K562 (cell line): ENCODE measurements around the gene ZNF318. TPM values are rescaled to one million over a fixed set of nuclear protein-coding genes. Genes with fewer than 3 reads are reported as not detected.

Experiments
- ATAC-seq: fragments of 200-7000 bp; cut with Tn5 transposase; 3 replicates; pipeline ENCODE4 v1.9.1; 2020; ENCODE audit warnings: moderate library complexity
- BruUV-seq: library from RNA; stranded (reverse); fragments of 400-500 nt; replicated peaks from 2 replicates; lab custom pipeline; 2021; lab: Mats Ljungman, UMichigan
- CTCF ChIA-PET: fragments of 300-600 bp; formaldehyde crosslinking; extraction: SDS; loops from one replicate; lab custom pipeline; 2021; ENCODE audit warnings: low intra/inter-chr PET ratio; lab: Yijun Ruan, JAX
- POLR2A ChIA-PET: fragments of 300-600, 350-650 bp; sonication (Branson Sonifier 250); formaldehyde crosslinking; extraction: SDS; loops from one replicate; lab custom pipeline; 2021; ENCODE audit warnings: antibody characterized with exemption, inconsistent platforms; lab: Yijun Ruan, JAX
- DNase-seq, 4 experiments: peaks; one replicate each; pipeline versions ENCODE4 v3.0.0 to v3.0.0-alpha.2; 2011 to 2018; ENCODE audit warnings: low spot score in 3 of 4, mixed read lengths in 3 of 4; ENCODE audit errors: extremely low read depth in 1 of 4
- FAIRE-seq: peaks from 2 replicates; lab custom pipeline; 2011; peaks lifted over from hg19 to GRCh38; lab: Jason Lieb, UNC
- H2AFZ ChIP-seq: 2 replicates; pipeline ENCODE4 v1.6.0; 2011; ENCODE audit warnings: low read depth, low read length, control low read depth, inconsistent platforms
- H3K27ac ChIP-seq: fragments of 200-600 bp; 3 replicates; pipeline ENCODE4 v1.8.0; 2011; ENCODE audit warnings: low read depth, mild to moderate bottlenecking, control low read depth, inconsistent platforms, low read length, moderate library complexity, mixed read lengths; ENCODE audit errors: extremely low read depth
- H3K27me3 ChIP-seq, 2 experiments: fragments of 300-600 bp in 1 of 2; 2 replicates in 1 of 2; 3 replicates in 1 of 2; pipeline versions ENCODE4 v1.6.0 to v1.8.0; 2011; ENCODE audit warnings: inconsistent platforms in 2 of 2, low read length in 2 of 2, mild to moderate bottlenecking in 1 of 2, mixed read lengths in 1 of 2, moderate library complexity in 1 of 2; ENCODE audit not compliant: control insufficient read depth in 2 of 2, insufficient read depth in 2 of 2
- H3K36me3 ChIP-seq: fragments of 300-600 bp; 3 replicates; pipeline ENCODE4 v1.8.0; 2011; ENCODE audit warnings: mild to moderate bottlenecking, low read length, inconsistent platforms; ENCODE audit not compliant: control insufficient read depth, insufficient read depth
- H3K4me1 ChIP-seq, 2 experiments: fragments of 200-600 bp in 1 of 2; replicated peaks in 1 of 2; 2 replicates in 1 of 2; 3 replicates in 1 of 2; pipeline versions ENCODE4 v1.5.1 to v1.8.0; 2011; ENCODE audit warnings: inconsistent platforms in 2 of 2, low read length in 2 of 2, mild to moderate bottlenecking in 1 of 2, mixed read lengths in 1 of 2, moderate library complexity in 1 of 2; ENCODE audit not compliant: control insufficient read depth in 2 of 2, insufficient read depth in 2 of 2
- H3K4me2 ChIP-seq: 2 replicates; pipeline ENCODE4 v1.6.1; 2011; ENCODE audit warnings: low read length, control low read depth, inconsistent platforms, mixed read lengths; ENCODE audit not compliant: insufficient read depth
- H3K4me3 ChIP-seq: fragments of 200-600 bp; sonication (generic), shearing (Covaris generic); 2 replicates; pipeline ENCODE4 v1.5.1; 2016; ENCODE audit warnings: control low read depth, inconsistent platforms
- H3K79me2 ChIP-seq: fragments of 200-600 bp; 3 replicates; pipeline ENCODE4 v1.8.0; 2011; ENCODE audit warnings: low read length, inconsistent platforms; ENCODE audit not compliant: control insufficient read depth, insufficient read depth
- H3K9ac ChIP-seq, 2 experiments: 2 replicates each; pipeline versions ENCODE4 v1.6.0 to v1.6.1; 2011; ENCODE audit warnings: low read depth in 2 of 2, low read length in 2 of 2, control low read depth in 1 of 2, inconsistent platforms in 1 of 2, mild to moderate bottlenecking in 1 of 2, mixed read lengths in 1 of 2; ENCODE audit not compliant: insufficient read depth in 1 of 2
- H3K9me1 ChIP-seq: one replicate; pipeline ENCODE4 v1.6.0; 2011; ENCODE audit warnings: inconsistent platforms, mild to moderate bottlenecking, low read length, moderate library complexity; ENCODE audit not compliant: control insufficient read depth, insufficient read depth
- H3K9me3 ChIP-seq: replicated peaks from 2 replicates; pipeline ENCODE4 v1.5.1; 2011; ENCODE audit warnings: low read depth, low read length, inconsistent platforms; ENCODE audit not compliant: control insufficient read depth, insufficient read depth
- H4K20me1 ChIP-seq: replicated peaks from 2 replicates; pipeline ENCODE4 v1.6.1; 2011; ENCODE audit warnings: low read length, inconsistent platforms, mixed read lengths; ENCODE audit not compliant: control insufficient read depth, insufficient read depth
- ARID4B ChIP-seq: sonication (generic); formaldehyde crosslinking; IDR thresholded peaks from 2 replicates; pipeline ENCODE4 v1.8.0; 2022; ENCODE audit warnings: mild to moderate bottlenecking, missing genetic modification reagents
- ATF3 ChIP-seq, 2 experiments: fragments of 450-650 bp in 1 of 2; sonication (generic) in 1 of 2; formaldehyde crosslinking in 1 of 2; IDR thresholded peaks in 1 of 2; conservative IDR thresholded peaks in 1 of 2; 2 replicates each; pipeline versions ENCODE4 v1.6.1 to v1.8.1; 2016 to 2023; ENCODE audit warnings: mild to moderate bottlenecking in 2 of 2, moderate library complexity in 2 of 2, inconsistent platforms in 1 of 2, missing genetic modification reagents in 1 of 2
- BRD9 ChIP-seq: fragments of 450-650 bp; IDR thresholded peaks from 2 replicates; pipeline ENCODE4 v1.6.1; 2018; ENCODE audit warnings: low read depth; ENCODE audit not compliant: partially characterized antibody
- ELK3 ChIP-seq: fragments of 450-650 bp; formaldehyde crosslinking; IDR thresholded peaks from 2 replicates; pipeline ENCODE4 v1.4.0; 2020; ENCODE audit warnings: mild to moderate bottlenecking
- FOXA1 ChIP-seq: fragments of 450-650 bp; IDR thresholded peaks from 2 replicates; pipeline ENCODE4 v1.6.1; 2016; ENCODE audit warnings: mild to moderate bottlenecking, borderline replicate concordance
- GATA2 ChIP-seq: sonication (generic); formaldehyde crosslinking; IDR thresholded peaks from 2 replicates; pipeline ENCODE4 v1.4.0; 2020; ENCODE audit warnings: mild to moderate bottlenecking, missing genetic modification reagents
- HNRNPUL1 ChIP-seq: fragments of 200-400 bp; formaldehyde crosslinking; IDR thresholded peaks from 2 replicates; pipeline ENCODE4 v1.6.1; 2017; ENCODE audit warnings: low read length
- MAFG ChIP-seq: fragments of 450-650 bp; conservative IDR thresholded peaks from 2 replicates; pipeline ENCODE4 v1.6.1; 2016; ENCODE audit warnings: missing genetic modification characterization, missing compliant biosample characterization
- NFIX ChIP-seq: fragments of 250-450 bp; sonication (Bioruptor Pico); IDR thresholded peaks from 2 replicates; pipeline ENCODE4 v1.4.0; 2020; ENCODE audit warnings: low read depth, mild to moderate bottlenecking, moderate library complexity
- SAFB ChIP-seq: fragments of 200-400 bp; formaldehyde crosslinking; IDR thresholded peaks from 2 replicates; pipeline ENCODE4 v1.6.1; 2017; ENCODE audit warnings: low read depth, low read length, borderline replicate concordance
- SRSF1 ChIP-seq: fragments of 200-400 bp; formaldehyde crosslinking; IDR thresholded peaks from 2 replicates; pipeline ENCODE4 v1.6.1; 2017; ENCODE audit warnings: mild to moderate bottlenecking, low read depth, low read length, moderate library complexity
- STAG1 ChIP-seq: sonication (generic); formaldehyde crosslinking; IDR thresholded peaks from 2 replicates; pipeline ENCODE4 v1.5.0; 2020; ENCODE audit warnings: missing genetic modification reagents, borderline replicate concordance
- TGIF2 ChIP-seq: sonication (generic); formaldehyde crosslinking; IDR thresholded peaks from 2 replicates; pipeline ENCODE4 v1.8.1; 2022; ENCODE audit warnings: mild to moderate bottlenecking, missing genetic modification reagents, moderate library complexity
- XRCC4 ChIP-seq: IDR thresholded peaks from one replicate; pipeline ENCODE4 v1.6.1; 2011; ENCODE audit not compliant: insufficient read depth, insufficient read length; ENCODE audit errors: extremely low read depth
- ZBTB17 ChIP-seq: fragments of 450-650 bp; formaldehyde crosslinking; IDR thresholded peaks from 2 replicates; pipeline ENCODE4 v1.4.0; 2020; ENCODE audit warnings: mild to moderate bottlenecking
- ZNF668 ChIP-seq: fragments of 250-450 bp; sonication (Bioruptor Pico); IDR thresholded peaks from 2 replicates; pipeline ENCODE4 v1.8.0; 2022; ENCODE audit warnings: mild to moderate bottlenecking, inconsistent platforms
- ZNF699 ChIP-seq: fragments of 250-450 bp; sonication (Bioruptor Pico); IDR thresholded peaks from 2 replicates; pipeline ENCODE4 v1.8.0; 2021; ENCODE audit warnings: mild to moderate bottlenecking, moderate library complexity; ENCODE audit not compliant: insufficient replicate concordance
- WGBS: fragments of 100-300 bp; shearing (Covaris generic); methylation state at CpG from one replicate; pipeline ENCODE4 v1.1.6; 2016; ENCODE audit warnings: low coverage, mixed read lengths; ENCODE audit not compliant: insufficient coverage; ENCODE audit errors: missing lambda C conversion rate; 5-methylcytosine and 5-hydroxymethylcytosine counted together
- in situ Hi-C: fragments of 300-500 bp; cut with MboI; formaldehyde crosslinking; loops from 4 replicates; pipeline ENCODE4 v1.15.0; 2018; ENCODE audit warnings: inconsistent platforms, mixed read lengths
- intact Hi-C: fragments of 100-400 bp; cut with micrococcal nuclease; formaldehyde crosslinking; loops from 2 replicates; pipeline ENCODE4 v1.14.2; 2022
- polyA plus RNA-seq, 8 experiments: library from polyadenylated mRNA; depleted of rRNA in 4 of 8; stranded (reverse) in 5 of 8; unstranded in 3 of 8; fragments of >200 nt; fragmentation: Nextera tagmentation in 2 of 8; fragmentation: Illumina TruSeq in 1 of 8; extraction: Ambion mirVana in 2 of 8; extraction: Trizol in 1 of 8; gene quantifications; 2 replicates each; pipeline versions ENCODE4 v1.2.1 to v1.2.3, GENCODE V29; 2011 to 2014; ENCODE audit warnings: inconsistent platforms in 1 of 8, missing spikeins in 1 of 8
- total RNA-seq, 7 experiments: library from RNA; depleted of rRNA in 6 of 7; stranded (reverse); fragments of >200 nt in 6 of 7; fragmentation: Illumina TruSeq in 2 of 7; extraction: Trizol in 2 of 7; gene quantifications; 2 replicates each; pipeline versions ENCODE4 v1.2.1 to v1.2.3, GENCODE V29; 2011 to 2021; ENCODE audit warnings: low replicate concordance in 1 of 7

ZNF318 gene
- total and polyA plus RNA-seq, 9 of the 15 experiments (the other 6 are each of a cell fraction or from before 2014, with no cell fraction given), result 3.2 to 19.0 (median 9.2) TPM

- BruUV-seq, result no TSS peak
- H3K27me3 ChIP-seq, result peaks cover 15 to 21% of the 10 kb centered on the region in 2 experiments
- no peak for FAIRE-seq
Observed at GRCh38 chr6:43292341-43292740, 77.1 kb downstream of the ZNF318 start.

More at GRCh38 chr6:43292341-43292740, 77.1 kb downstream of the ZNF318 start:
- no peak overlapping the region for H3K27ac ChIP-seq
- intact Hi-C loops, result no loop called here
- POLR2A ChIA-PET, result interaction anchor here (0.6 to 0.7 kb wide), 2 partner anchors 13 to 34 kb away, joined by 3 read pairs; no protein-coding TSS in a partner anchor
- H2AFZ ChIP-seq, result no peak overlapping the region
- TF ChIP-seq ELK3 (CRISPR knock-in tag) (no peak), MAFG (tag) (no peak), ARID4B (CRISPR knock-in tag) (no peak), BRD9 (no peak), SAFB (no peak), SRSF1 (no peak), NFIX (no peak), TGIF2 (no peak), GATA2 (CRISPR knock-in tag) (no peak), ZNF668 (CRISPR knock-in tag) (no peak), HNRNPUL1 (no peak), XRCC4 (no peak), ZNF699 (CRISPR knock-in tag) (no peak), STAG1 (no peak), FOXA1 (no peak), ZBTB17 (CRISPR knock-in tag) (no peak), ATF3 (IDR thresholded peaks at IDR 0.05) (no peak), ATF3 (CRISPR knock-in tag; conservative IDR thresholded peaks at IDR 0.05) (no peak)
- TF ChIP-seq, all 486 proteins: peak for 0
- H3K4me3 ChIP-seq, result no peak overlapping the region
- H4K20me1 ChIP-seq, result no peaks in the 10 kb centered on the region
- H3K79me2 ChIP-seq, result no peaks in the 10 kb centered on the region
- no peak overlapping the region for H3K4me2 ChIP-seq
- no peak for DNase-seq
- no peaks in the 10 kb centered on the region for H3K36me3 ChIP-seq
- no peak overlapping the region for H3K9ac ChIP-seq
- H3K9me1 ChIP-seq, result no peaks in the 10 kb centered on the region
- 2% methylated on average over 6 of the region's 6 CpGs for WGBS
- H3K4me1 ChIP-seq, result no peaks in the 10 kb centered on the region; a peak in 2 of 5 replicates
- no peaks in the 10 kb centered on the region for H3K9me3 ChIP-seq
- CTCF ChIA-PET, result no interaction called here
- in situ Hi-C loops, result no loop called here
- no peak for ATAC-seq
